ENCODE data around the gene TEX11. TPM values are rescaled to one million over a fixed set of nuclear protein-coding genes. Genes with fewer than 3 reads are reported as not detected.

Gene TEX11
- total RNA-seq, 1 experiment from 2014 or later: not detected

DNA sequence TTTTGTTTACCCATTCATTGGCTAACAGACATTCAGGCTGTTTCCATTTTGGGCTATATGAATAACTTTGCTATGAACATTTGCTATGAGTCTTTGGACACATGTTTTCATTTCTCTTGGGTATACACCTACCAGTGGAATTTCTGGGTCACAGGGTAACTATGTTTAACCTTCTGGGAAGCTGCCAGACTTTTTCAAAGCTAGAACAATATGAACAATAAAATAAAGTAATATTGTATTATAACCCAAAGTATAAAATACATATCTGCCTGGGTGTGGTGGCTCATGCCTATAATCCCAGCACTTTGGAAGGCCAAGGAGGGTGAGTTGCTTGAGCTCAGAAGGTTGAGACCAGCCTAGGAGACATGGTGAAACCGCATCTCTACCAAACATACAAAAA is 373.3 kb downstream of the TEX11 start:
- Histone ChIP-seq H3K4me1 (ENCODE audit: insufficient read depth, low read length, poor library complexity, severe bottlenecking) (no peaks in the 10 kb centered on the region), H3K27me3 (replicated peaks; ENCODE audit: insufficient read depth, low read depth, low read length, poor library complexity) (peaks cover 4% of the 10 kb centered on the region), H3K36me3 (ENCODE audit: insufficient read depth, low read length, poor library complexity, severe bottlenecking) (no peaks in the 10 kb centered on the region), H3K27ac (ENCODE audit: low read depth, low read length, poor library complexity, severe bottlenecking) (no peak overlapping the region), H3K9me3 (ENCODE audit: low read depth, low read length, poor library complexity, severe bottlenecking) (no peaks in the 10 kb centered on the region), H3K4me3 (ENCODE audit: low read depth, low read length, poor library complexity, severe bottlenecking) (no peak overlapping the region)
- DNase-seq (ENCODE audit: low spot score): no peak
- TF ChIP-seq EZH2 (IDR thresholded peaks at IDR 0.05; ENCODE audit: borderline replicate concordance, low read depth, low read length, poor library complexity, severe bottlenecking): no peak
- TF ChIP-seq, protein P1, sequence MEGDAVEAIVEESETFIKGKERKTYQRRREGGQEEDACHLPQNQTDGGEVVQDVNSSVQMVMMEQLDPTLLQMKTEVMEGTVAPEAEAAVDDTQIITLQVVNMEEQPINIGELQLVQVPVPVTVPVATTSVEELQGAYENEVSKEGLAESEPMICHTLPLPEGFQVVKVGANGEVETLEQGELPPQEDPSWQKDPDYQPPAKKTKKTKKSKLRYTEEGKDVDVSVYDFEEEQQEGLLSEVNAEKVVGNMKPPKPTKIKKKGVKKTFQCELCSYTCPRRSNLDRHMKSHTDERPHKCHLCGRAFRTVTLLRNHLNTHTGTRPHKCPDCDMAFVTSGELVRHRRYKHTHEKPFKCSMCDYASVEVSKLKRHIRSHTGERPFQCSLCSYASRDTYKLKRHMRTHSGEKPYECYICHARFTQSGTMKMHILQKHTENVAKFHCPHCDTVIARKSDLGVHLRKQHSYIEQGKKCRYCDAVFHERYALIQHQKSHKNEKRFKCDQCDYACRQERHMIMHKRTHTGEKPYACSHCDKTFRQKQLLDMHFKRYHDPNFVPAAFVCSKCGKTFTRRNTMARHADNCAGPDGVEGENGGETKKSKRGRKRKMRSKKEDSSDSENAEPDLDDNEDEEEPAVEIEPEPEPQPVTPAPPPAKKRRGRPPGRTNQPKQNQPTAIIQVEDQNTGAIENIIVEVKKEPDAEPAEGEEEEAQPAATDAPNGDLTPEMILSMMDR (conservative IDR thresholded peaks at IDR 0.05; ENCODE audit: low read depth, low read length): no peak
- BruUV-seq (replicated peaks): no TSS peak
- POLR2A ChIA-PET (ENCODE audit: low non-redundant PET): no interaction called here
- CTCF ChIA-PET: no interaction called here
- intact Hi-C loops (cut with micrococcal nuclease; ENCODE audit: unreplicated experiment): no loop called here

DNA sequence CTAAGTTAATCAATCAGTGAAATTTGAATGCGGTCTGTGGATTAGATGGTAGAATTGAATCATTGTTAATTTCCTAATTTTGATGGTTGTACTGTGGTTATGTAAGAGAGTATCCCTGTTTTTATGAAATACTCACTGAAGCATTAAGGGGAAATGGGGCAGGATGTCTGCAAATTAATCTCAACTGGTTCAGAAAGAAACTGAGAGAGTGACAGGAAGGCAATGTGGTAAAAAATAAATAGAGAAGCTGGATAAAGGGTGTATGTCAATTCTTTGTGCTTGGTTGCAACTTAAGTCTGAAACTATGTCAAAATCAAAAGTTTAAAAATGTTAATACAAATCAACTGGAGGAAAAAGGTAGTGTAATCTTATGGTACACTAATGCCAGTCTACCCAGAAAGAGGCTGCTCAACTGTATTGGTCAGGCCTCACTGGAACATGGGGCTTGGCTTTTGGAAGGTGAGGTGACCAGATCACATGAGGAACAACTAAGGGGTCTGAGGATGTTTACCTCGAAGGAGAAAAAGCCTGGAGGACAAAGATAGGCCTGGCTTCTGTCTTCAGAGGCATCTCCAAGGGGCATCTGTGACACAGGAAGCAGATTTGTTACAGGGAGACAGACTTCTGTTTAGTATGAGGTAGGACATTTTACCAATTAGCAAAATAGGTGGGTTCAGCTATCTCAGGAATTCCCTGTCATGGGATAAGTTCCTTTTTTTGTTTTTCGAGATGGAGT is 380.7 kb downstream of the TEX11 start:
- Histone ChIP-seq H3K27me3 (replicated peaks; ENCODE audit: insufficient read depth, low read depth, low read length, poor library complexity) (no peaks in the 10 kb centered on the region), H3K4me1 (ENCODE audit: insufficient read depth, low read length, poor library complexity, severe bottlenecking) (no peaks in the 10 kb centered on the region), H3K9me3 (ENCODE audit: low read depth, low read length, poor library complexity, severe bottlenecking) (no peaks in the 10 kb centered on the region), H3K4me3 (ENCODE audit: low read depth, low read length, poor library complexity, severe bottlenecking) (no peak overlapping the region), H3K36me3 (ENCODE audit: insufficient read depth, low read length, poor library complexity, severe bottlenecking) (no peaks in the 10 kb centered on the region), H3K27ac (ENCODE audit: low read depth, low read length, poor library complexity, severe bottlenecking) (no peak overlapping the region)
- intact Hi-C loops (cut with micrococcal nuclease; ENCODE audit: unreplicated experiment): no loop called here
- ChIA-PET CTCF (no interaction called here), POLR2A (ENCODE audit: low non-redundant PET) (no interaction called here)
- no TSS peak for BruUV-seq (replicated peaks)
- TF ChIP-seq, protein P1 (conservative IDR thresholded peaks at IDR 0.05; ENCODE audit: low read depth, low read length): no peak
- no peak for TF ChIP-seq EZH2 (IDR thresholded peaks at IDR 0.05; ENCODE audit: borderline replicate concordance, low read depth, low read length, poor library complexity, severe bottlenecking)
- DNase-seq (ENCODE audit: low spot score): no peak

DNA sequence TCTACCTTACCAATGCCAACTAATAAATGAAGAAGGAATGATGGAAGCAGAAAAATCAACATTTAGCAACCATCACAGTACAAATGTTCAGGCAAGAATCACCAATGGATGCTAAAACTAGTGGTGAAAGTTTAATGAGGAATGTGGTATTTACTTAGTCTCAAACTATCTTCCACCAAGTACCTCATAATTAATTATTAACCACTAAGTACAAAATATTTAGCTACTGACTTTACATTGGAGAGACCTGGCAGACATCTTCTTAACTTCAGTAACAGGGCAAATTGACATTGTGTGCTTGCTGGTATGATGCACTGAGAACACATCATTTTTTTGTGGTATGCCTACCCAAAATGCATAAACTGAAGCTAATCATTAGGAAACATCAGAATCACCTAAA is 381.5 kb downstream of the TEX11 start:
- Histone ChIP-seq H3K4me1 (ENCODE audit: insufficient read depth, low read length, poor library complexity, severe bottlenecking) (no peaks in the 10 kb centered on the region), H3K36me3 (ENCODE audit: insufficient read depth, low read length, poor library complexity, severe bottlenecking) (no peaks in the 10 kb centered on the region), H3K4me3 (ENCODE audit: low read depth, low read length, poor library complexity, severe bottlenecking) (no peak overlapping the region), H3K27me3 (replicated peaks; ENCODE audit: insufficient read depth, low read depth, low read length, poor library complexity) (no peaks in the 10 kb centered on the region), H3K27ac (ENCODE audit: low read depth, low read length, poor library complexity, severe bottlenecking) (no peak overlapping the region), H3K9me3 (ENCODE audit: low read depth, low read length, poor library complexity, severe bottlenecking) (no peaks in the 10 kb centered on the region)
- ChIA-PET CTCF (no interaction called here), POLR2A (ENCODE audit: low non-redundant PET) (no interaction called here)
- BruUV-seq (replicated peaks): no TSS peak
- TF ChIP-seq, protein P1 (conservative IDR thresholded peaks at IDR 0.05; ENCODE audit: low read depth, low read length): no peak
- TF ChIP-seq EZH2 (IDR thresholded peaks at IDR 0.05; ENCODE audit: borderline replicate concordance, low read depth, low read length, poor library complexity, severe bottlenecking): no peak
- intact Hi-C loops (cut with micrococcal nuclease; ENCODE audit: unreplicated experiment): no loop called here
- no peak for DNase-seq (ENCODE audit: low spot score)
